HCT116 (cell line): ENCODE results near the gene DDX41. TPM values are rescaled to one million over a fixed set of nuclear protein-coding genes. Genes with fewer than 3 reads are reported as not detected.

ENCODE experiments used
- ATAC-seq: fragments of 200-7000 bp; cut with Tn5 transposase; 2 replicates; pipeline ENCODE4 v1.9.1; 2020; ENCODE audit warnings: mild to moderate bottlenecking, moderate library complexity
- BruUV-seq: library from RNA; stranded (reverse); fragments of 400-500 nt; replicated peaks from 2 replicates; lab custom pipeline; 2021; lab: Mats Ljungman, UMichigan
- CTCF ChIA-PET: fragments of 300-600 bp; sonication (Branson Sonifier 250); formaldehyde crosslinking; loops from one replicate; lab custom pipeline; 2021; ENCODE audit warnings: antibody characterized with exemption; lab: Charles Lee
- POLR2A ChIA-PET: fragments of 300-600, 350-600 bp; sonication (Branson Sonifier 250); formaldehyde crosslinking; loops from one replicate; lab custom pipeline; 2021; ENCODE audit warnings: antibody characterized with exemption; lab: Charles Lee
- RAD21 ChIA-PET, 2 experiments: fragments of 300-600 bp; sonication (Branson Sonifier 250); formaldehyde crosslinking; loops; one replicate each; lab custom pipeline; 2023; ENCODE audit warnings: low total read pairs in 2 of 2; ENCODE audit not compliant: uncharacterized antibody in 2 of 2, unreplicated experiment in 2 of 2, low non-redundant PET in 1 of 2; lab: Charles Lee
- DNase-seq: peaks from one replicate; pipeline ENCODE4 v3.0.0-alpha.2; 2010; ENCODE audit warnings: low read depth, low spot score
- H2AFZ ChIP-seq: fragments of 200-600 bp; shearing (Covaris generic), sonication (generic); 2 replicates; pipeline ENCODE4 v1.6.1; 2017; ENCODE audit warnings: low read depth, mixed run types, mixed read lengths, antibody characterized with exemption, low read length; ENCODE audit not compliant: poor library complexity, severe bottlenecking
- H3K27ac ChIP-seq: 2 replicates; pipeline ENCODE4 v1.5.1; 2012; ENCODE audit warnings: low read depth, low read length
- H3K27me3 ChIP-seq: fragments of 200-600 bp; sonication (generic); 2 replicates; pipeline ENCODE4 v1.6.1; 2016; ENCODE audit warnings: mixed run types, low read length, mixed read lengths; ENCODE audit not compliant: insufficient read depth
- H3K36me3 ChIP-seq, 2 experiments: fragments of 200-500 bp in 1 of 2; fragments of 200-600 bp in 1 of 2; sonication (Bioruptor generic) in 1 of 2; sonication (generic) in 1 of 2; 2 replicates each; pipeline versions ENCODE4 v1.5.1 to v1.6.1; 2014 to 2016; ENCODE audit warnings: low read length in 2 of 2, inconsistent platforms in 1 of 2, mixed read lengths in 1 of 2, mixed run types in 1 of 2; ENCODE audit not compliant: insufficient read depth in 2 of 2, control insufficient read depth in 1 of 2
- H3K4me1 ChIP-seq, 2 experiments: fragments of 200-600 bp in 1 of 2; sonication (generic) in 1 of 2; 2 replicates each; pipeline versions ENCODE4 v1.5.1 to v1.6.1; 2012 to 2017; ENCODE audit warnings: low read length in 2 of 2, inconsistent platforms in 1 of 2, mild to moderate bottlenecking in 1 of 2, mixed read lengths in 1 of 2, mixed run types in 1 of 2, moderate library complexity in 1 of 2; ENCODE audit not compliant: insufficient read depth in 2 of 2, control insufficient read depth in 1 of 2
- H3K4me2 ChIP-seq: fragments of 200-600 bp; sonication (generic); 2 replicates; pipeline ENCODE4 v1.6.1; 2017; ENCODE audit warnings: mixed run types, low read length, mixed read lengths
- H3K4me3 ChIP-seq, 2 experiments: fragments of 200-600 bp in 1 of 2; sonication (generic) in 1 of 2; replicated peaks in 1 of 2; 2 replicates each; pipeline ENCODE4 v1.5.1; 2011 to 2016; ENCODE audit warnings: low read length in 2 of 2, control low read depth in 1 of 2, low read depth in 1 of 2, mild to moderate bottlenecking in 1 of 2, mixed read lengths in 1 of 2, mixed run types in 1 of 2
- H3K79me2 ChIP-seq: fragments of 200-600 bp; sonication (generic); 2 replicates; pipeline ENCODE4 v1.6.1; 2017; ENCODE audit warnings: mild to moderate bottlenecking, mixed run types, low read length, moderate library complexity, mixed read lengths; ENCODE audit not compliant: insufficient read depth
- H3K9ac ChIP-seq: fragments of 200-600 bp; sonication (generic); 2 replicates; pipeline ENCODE4 v1.6.1; 2016; ENCODE audit warnings: low read length, mixed read lengths
- H3K9me2 ChIP-seq: fragments of 200-600 bp; sonication (generic), shearing (Covaris generic); 2 replicates; pipeline ENCODE4 v1.6.1; 2017; ENCODE audit warnings: mixed run types, mild to moderate bottlenecking, moderate library complexity; ENCODE audit not compliant: insufficient read depth
- H3K9me3 ChIP-seq, 2 experiments: fragments of 200-500 bp in 1 of 2; fragments of 200-600 bp in 1 of 2; sonication (Bioruptor generic) in 1 of 2; sonication (generic) in 1 of 2; 2 replicates each; pipeline ENCODE4 v1.6.1; 2014 to 2017; ENCODE audit warnings: low read length in 2 of 2, mixed read lengths in 2 of 2, inconsistent platforms in 1 of 2, low read depth in 1 of 2, mild to moderate bottlenecking in 1 of 2, mixed run types in 1 of 2, moderate library complexity in 1 of 2; ENCODE audit not compliant: control insufficient read depth in 1 of 2, insufficient read depth in 1 of 2
- H4K20me1 ChIP-seq: fragments of 200-600 bp; sonication (generic), shearing (Covaris generic); 2 replicates; pipeline ENCODE4 v1.6.1; 2017; ENCODE audit warnings: mixed run types, mild to moderate bottlenecking, moderate library complexity; ENCODE audit not compliant: insufficient read depth
- CBX3 ChIP-seq: IDR thresholded peaks from 2 replicates; pipeline ENCODE4 v1.6.1; 2012; ENCODE audit warnings: low read depth
- CTCF ChIP-seq, 3 experiments: fragments of 200-600 bp in 1 of 3; sonication (generic) in 1 of 3; IDR thresholded peaks in 2 of 3; conservative IDR thresholded peaks in 1 of 3; 2 replicates each; pipeline ENCODE4 v1.5.1; 2012 to 2017; ENCODE audit warnings: low read depth in 2 of 3, low read length in 2 of 3, antibody characterized with exemption in 1 of 3, borderline replicate concordance in 1 of 3, control low read depth in 1 of 3, mild to moderate bottlenecking in 1 of 3, mixed read lengths in 1 of 3, mixed run types in 1 of 3, moderate library complexity in 1 of 3; ENCODE audit not compliant: insufficient read depth in 1 of 3
- EGR1 ChIP-seq: IDR thresholded peaks from 2 replicates; pipeline ENCODE4 v1.6.1; 2012; ENCODE audit warnings: low read depth
- ELF1 ChIP-seq: IDR thresholded peaks from 2 replicates; pipeline ENCODE4 v1.6.1; 2012; ENCODE audit warnings: low read depth, borderline replicate concordance
- EZH2 ChIP-seq: fragments of 200-600 bp; sonication (generic); IDR thresholded peaks from 2 replicates; pipeline ENCODE4 v1.6.1; 2017; ENCODE audit warnings: antibody characterized with exemption, mixed run types
- FOSL1 ChIP-seq: IDR thresholded peaks from 2 replicates; pipeline ENCODE4 v1.6.1; 2012; ENCODE audit warnings: low read depth
- JUND ChIP-seq: IDR thresholded peaks from 2 replicates; pipeline ENCODE4 v1.6.1; 2012
- MAX ChIP-seq: IDR thresholded peaks from 2 replicates; pipeline ENCODE4 v1.6.1; 2012
- POLR2A ChIP-seq: IDR thresholded peaks from 2 replicates; pipeline ENCODE4 v1.7.0; 2011; ENCODE audit warnings: borderline replicate concordance; ENCODE audit not compliant: insufficient read depth, insufficient read length; ENCODE audit errors: extremely low read depth
- POLR2AphosphoS5 ChIP-seq: IDR thresholded peaks from 2 replicates; pipeline ENCODE4 v1.6.1; 2011; ENCODE audit warnings: mild to moderate bottlenecking, low read depth, low read length, moderate library complexity
- RAD21 ChIP-seq: IDR thresholded peaks from 2 replicates; pipeline ENCODE4 v1.6.1; 2012; ENCODE audit warnings: low read depth, mild to moderate bottlenecking
- SIN3A ChIP-seq: IDR thresholded peaks from 2 replicates; pipeline ENCODE4 v1.6.1; 2012; ENCODE audit warnings: low read depth
- SRF ChIP-seq: IDR thresholded peaks from 2 replicates; pipeline ENCODE4 v1.6.1; 2012; ENCODE audit warnings: low read depth
- TCF7L2 ChIP-seq: IDR thresholded peaks from 2 replicates; pipeline ENCODE4 v1.7.0; 2011; ENCODE audit warnings: borderline replicate concordance, inconsistent platforms; ENCODE audit not compliant: insufficient read depth, insufficient read length; ENCODE audit errors: extremely low read depth
- YY1 ChIP-seq: IDR thresholded peaks from 2 replicates; pipeline ENCODE4 v1.6.1; 2011; ENCODE audit warnings: low read length, low read depth, moderate library complexity, mild to moderate bottlenecking; ENCODE audit not compliant: insufficient replicate concordance; ENCODE audit errors: extremely low read depth
- ZBTB33 ChIP-seq: IDR thresholded peaks from 2 replicates; pipeline ENCODE4 v1.6.1; 2011; ENCODE audit warnings: mild to moderate bottlenecking, low read length, moderate library complexity; ENCODE audit not compliant: insufficient replicate concordance; ENCODE audit errors: extremely low read depth
- ZFX ChIP-seq: fragments of 450-650 bp; IDR thresholded peaks from 2 replicates; pipeline ENCODE4 v1.6.1; 2017
- ZNF274 ChIP-seq: fragments of 200-500 bp; sonication (Bioruptor generic); IDR thresholded peaks from 2 replicates; pipeline ENCODE4 v1.6.1; 2014; ENCODE audit warnings: mild to moderate bottlenecking, low read depth, low read length, inconsistent platforms
- intact Hi-C: fragments of 100-400 bp; cut with micrococcal nuclease; formaldehyde crosslinking; loops from 2 replicates; pipeline ENCODE4 v1.10.0; 2022
- total RNA-seq: library from RNA; stranded (reverse); gene quantifications from one replicate; pipeline ENCODE4 v1.2.1, GENCODE V29; 2021; ENCODE audit not compliant: unreplicated experiment

The DDX41 gene
- total RNA-seq, 1 experiment from 2014 or later = 141 TPM

GRCh38 chr5:177505075-177505474 lies 11.7 kb downstream of the DDX41 start:
- ChIA-PET POLR2A (no interaction called here), CTCF (no interaction called here), RAD21 (no interaction called here)
- Histone ChIP-seq H2AFZ (no peak overlapping the region), H3K9me3 (no peaks in the 10 kb centered on the region), H3K27me3 (no peaks in the 10 kb centered on the region), H3K27ac (no peak overlapping the region), H3K9me2 (no peaks in the 10 kb centered on the region), H3K4me2 (no peak overlapping the region), H3K4me3 (no peak overlapping the region), H3K4me1 (peaks cover 4 to 11% of the 10 kb centered on the region in 2 experiments; a peak in 3 of 4 replicates), H3K9ac (no peak overlapping the region), H4K20me1 (no peaks in the 10 kb centered on the region), H3K36me3 (no peaks in the 10 kb centered on the region), H3K79me2 (no peaks in the 10 kb centered on the region)
- no peak for TF ChIP-seq CBX3
- no peak for TF ChIP-seq ZFX
- no peak for TF ChIP-seq YY1
- TF ChIP-seq CTCF (IDR thresholded peaks at IDR 0.05 in 2 of 3, conservative IDR thresholded peaks at IDR 0.05 in 1 of 3; ENCODE audit: borderline replicate concordance in 1 of 3, insufficient read depth in 1 of 3, low read depth in 2 of 3, low read length in 2 of 3) = no peak
- TF ChIP-seq JUND = no peak
- no peak for TF ChIP-seq POLR2A
- TF ChIP-seq MAX = no peak
- TF ChIP-seq ZNF274 = no peak
- no peak for TF ChIP-seq RAD21
- TF ChIP-seq FOSL1 = no peak
- no peak for TF ChIP-seq ZBTB33
- TF ChIP-seq EZH2 = no peak
- TF ChIP-seq ELF1 = no peak
- TF ChIP-seq EGR1 = no peak
- no peak for TF ChIP-seq POLR2AphosphoS5
- no peak for TF ChIP-seq SRF
- no peak for TF ChIP-seq SIN3A
- no peak for TF ChIP-seq TCF7L2
- intact Hi-C loops = no loop called here
- ATAC-seq (no peak), DNase-seq (no peak)
- BruUV-seq = no TSS peak
